Chondrocyte (in vitro differentiated cells): ENCODE measurements around the gene GNAQ. TPM values are rescaled to one million over a fixed set of nuclear protein-coding genes. Genes with fewer than 3 reads are reported as not detected.

Source experiments
- DNase-seq: peaks from one replicate; pipeline ENCODE4 v3.0.0; 2021; ENCODE audit warnings: mixed read lengths, low spot score
- H3K27ac Mint-ChIP-seq: one replicate; pipeline ENCODE4 v1.8.0; 2021; ENCODE audit warnings: mild to moderate bottlenecking, moderate library complexity, mixed read lengths; ENCODE audit not compliant: unreplicated experiment
- H3K27me3 Mint-ChIP-seq: 2 replicates; pipeline ENCODE4 v1.8.0; 2021; ENCODE audit warnings: low read depth, mixed read lengths
- H3K36me3 Mint-ChIP-seq: 2 replicates; pipeline ENCODE4 v1.8.0; 2021; ENCODE audit warnings: low read depth, mixed read lengths
- H3K4me1 Mint-ChIP-seq: 2 replicates; pipeline ENCODE4 v1.8.0; 2021; ENCODE audit warnings: low read depth, mild to moderate bottlenecking, mixed read lengths
- H3K4me3 Mint-ChIP-seq: one replicate; pipeline ENCODE4 v1.8.0; 2021; ENCODE audit warnings: mild to moderate bottlenecking, moderate library complexity, mixed read lengths; ENCODE audit not compliant: unreplicated experiment
- H3K9me3 Mint-ChIP-seq: 2 replicates; pipeline ENCODE4 v1.8.0; 2021; ENCODE audit warnings: low read depth, mixed read lengths
- CTCF ChIP-seq: fragments of 200-600 bp; sonication (generic); IDR thresholded peaks from 2 replicates; pipeline ENCODE4 v1.5.0; 2021; ENCODE audit warnings: antibody characterized with exemption, mild to moderate bottlenecking, moderate library complexity
- total RNA-seq: library from RNA; stranded (reverse); gene quantifications from 3 replicates; pipeline ENCODE4 v1.2.1, GENCODE V29; 2021

The GNAQ gene
- total RNA-seq, 1 donor from 2014 or later: 87.0 TPM

GRCh38 chr9:78023003-78023741 lies 8.4 kb downstream of the GNAQ start:
- no peak for DNase-seq
- H3K4me3 Mint-ChIP-seq: no peak overlapping the region
- H3K4me1 Mint-ChIP-seq: peaks cover 82% of the 10 kb centered on the region

DNA sequence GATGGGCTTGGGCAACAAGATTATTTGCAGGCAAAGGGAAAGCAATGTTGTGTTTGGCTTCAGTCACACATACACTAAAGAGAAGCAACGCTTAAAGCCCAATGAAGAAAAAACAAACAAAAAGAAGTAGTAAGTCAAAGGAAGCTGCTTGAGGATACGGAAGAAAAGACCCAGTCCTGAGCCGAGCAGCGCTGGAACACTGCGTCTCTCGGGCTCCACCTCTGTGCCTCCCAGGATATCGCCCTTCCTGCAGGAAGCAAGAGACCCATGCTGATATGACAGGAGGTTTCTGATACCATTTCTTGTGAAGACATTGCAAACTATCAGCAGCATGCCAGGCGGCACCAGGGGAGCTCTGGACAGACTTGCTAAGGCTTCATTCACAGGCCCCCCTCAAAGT lies 9.9 kb downstream of the GNAQ start:
- peak overlapping the region; percentile 35 for H3K27ac Mint-ChIP-seq
- H3K4me3 Mint-ChIP-seq: peak overlapping the region; percentile 22

More at GRCh38 chr9:78023003-78023741, 8.4 kb downstream of the GNAQ start:
- Mint-ChIP-seq H3K9me3 (no peaks in the 10 kb centered on the region), H3K36me3 (no peaks in the 10 kb centered on the region), H3K27me3 (no peaks in the 10 kb centered on the region), H3K27ac (peak overlapping the region; percentile 76)
- no peak for TF ChIP-seq CTCF

DNA sequence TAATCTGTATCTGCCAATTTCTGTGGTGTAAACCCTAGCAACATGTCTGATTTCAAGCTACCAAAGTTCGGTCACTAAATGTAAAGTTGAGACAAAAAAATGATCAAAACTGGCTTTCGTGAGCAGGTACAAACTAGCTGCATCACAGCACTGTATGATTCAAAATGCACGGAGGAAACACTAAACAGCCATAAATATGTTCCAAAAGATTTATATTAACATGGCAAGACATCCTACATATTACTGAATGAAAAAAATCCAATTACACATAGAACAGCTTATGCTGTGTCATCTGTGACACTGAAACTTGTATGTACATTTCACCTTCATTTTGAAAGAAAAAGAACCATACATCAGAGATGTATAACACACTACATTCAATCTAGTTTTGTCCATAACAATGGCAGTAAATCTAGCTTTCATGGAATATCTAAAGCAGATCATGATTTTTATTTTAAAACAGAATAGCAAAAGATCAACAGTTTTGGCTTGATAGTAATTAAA lies 14.4 kb downstream of the GNAQ start:
- Mint-ChIP-seq H3K4me1 (peaks cover 69% of the 10 kb centered on the region), H3K4me3 (no peak overlapping the region), H3K9me3 (no peaks in the 10 kb centered on the region), H3K27me3 (no peaks in the 10 kb centered on the region), H3K27ac (no peak overlapping the region), H3K36me3 (no peaks in the 10 kb centered on the region)
- no peak for DNase-seq
- TF ChIP-seq CTCF: no peak

More for the DNA sequence above, 9.9 kb downstream of the GNAQ start:
- Mint-ChIP-seq H3K4me1 (peaks cover 83% of the 10 kb centered on the region), H3K27me3 (no peaks in the 10 kb centered on the region), H3K36me3 (no peaks in the 10 kb centered on the region), H3K9me3 (no peaks in the 10 kb centered on the region)
- TF ChIP-seq CTCF: peak; percentile 43
- no peak for DNase-seq

GRCh38 chr9:78015241-78015640 lies 16.4 kb downstream of the GNAQ start:
- DNase-seq: no peak
- Mint-ChIP-seq H3K4me1 (peaks cover 69% of the 10 kb centered on the region), H3K27ac (peak overlapping the region; percentile 3), H3K9me3 (no peaks in the 10 kb centered on the region), H3K27me3 (no peaks in the 10 kb centered on the region), H3K36me3 (no peaks in the 10 kb centered on the region), H3K4me3 (no peak overlapping the region)
- no peak for TF ChIP-seq CTCF

DNA sequence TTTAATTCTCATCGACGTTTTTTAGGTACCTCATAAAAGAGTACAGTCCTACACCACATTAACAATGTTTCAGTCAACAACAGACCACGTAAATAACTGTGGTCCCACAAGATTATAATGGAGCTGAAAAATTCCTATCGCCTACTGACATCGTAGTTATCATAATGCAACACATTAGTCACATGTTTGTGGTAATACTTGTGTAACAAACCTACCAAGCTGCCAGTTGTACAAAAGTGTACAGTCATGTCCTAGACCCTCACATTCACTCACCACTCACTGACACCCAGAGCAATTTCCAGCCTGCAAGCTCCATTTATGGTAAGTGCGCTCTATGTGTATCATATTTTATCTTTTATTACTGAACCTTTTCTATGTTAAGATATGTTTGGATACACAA lies 16.8 kb downstream of the GNAQ start:
- peaks cover under 1% of the 10 kb centered on the region for H3K36me3 Mint-ChIP-seq
- no peak for DNase-seq
- no peak overlapping the region for H3K27ac Mint-ChIP-seq
- peaks cover 71% of the 10 kb centered on the region for H3K4me1 Mint-ChIP-seq
- H3K9me3 Mint-ChIP-seq: no peaks in the 10 kb centered on the region
- H3K27me3 Mint-ChIP-seq: no peaks in the 10 kb centered on the region
- TF ChIP-seq CTCF: no peak
- H3K4me3 Mint-ChIP-seq: no peak overlapping the region
